GM23248 (cell line): ENCODE results near the gene BAIAP2.

ENCODE experiments used
- EZH2 ChIP-seq: fragments of 200-600 bp; sonication (generic); IDR thresholded peaks from 2 replicates; pipeline ENCODE4 v1.6.1; 2018; ENCODE audit warnings: antibody characterized with exemption, mild to moderate bottlenecking; ENCODE audit not compliant: insufficient read depth, poor library complexity, severe bottlenecking
- EZH2phosphoT487 ChIP-seq: fragments of 200-600 bp; sonication (generic); IDR thresholded peaks from 2 replicates; pipeline ENCODE4 v1.6.1; 2018; ENCODE audit warnings: antibody characterized with exemption, moderate library complexity, mild to moderate bottlenecking, low read depth; ENCODE audit not compliant: insufficient read depth

DNA sequence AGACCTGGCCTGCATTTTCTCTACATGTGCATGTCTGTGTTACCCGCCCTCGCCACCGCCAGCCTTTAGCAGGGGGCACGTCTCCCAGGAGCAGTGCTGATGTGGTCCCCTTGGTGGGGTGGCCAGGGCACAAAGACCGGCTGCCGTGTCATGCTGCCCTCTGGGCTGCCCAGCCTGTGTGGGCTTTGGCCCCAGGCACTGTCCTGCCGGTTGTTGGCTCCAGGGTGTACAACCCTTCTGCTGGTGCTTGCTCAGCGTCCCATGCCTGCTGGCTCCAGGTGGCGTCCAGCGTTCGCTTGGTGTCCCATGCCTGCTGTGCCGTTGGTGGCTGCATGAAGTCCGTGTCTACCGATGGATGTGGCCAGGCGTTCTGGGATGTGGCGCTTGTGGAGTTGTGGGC lies 4.1 kb downstream of the BAIAP2 start:
- no peak for TF ChIP-seq EZH2
- TF ChIP-seq EZH2phosphoT487 = no peak
